NCI-H128 (cell line): ENCODE data around the gene MMP10.
"Not testable (repeated sequence)": the region's sequence is repeated elsewhere in the genome, so short reads cannot be mapped to it uniquely, and the experiment has no call there.

Experiments
- DNase-seq: peaks from one replicate; lab custom pipeline; 2025; ENCODE audit not compliant: unreplicated experiment; lab: John Stamatoyannopoulos, UW

Gene MMP10

GRCh38 chr11:102784380-102784779 lies 4.0 kb upstream of the MMP10 start:
- DNase-seq, result no peak

- no peak for DNase-seq
These were observed 3.3 kb upstream of the MMP10 start for GRCh38 chr11:102783720-102784119.

- no peak for DNase-seq
These were observed 2.6 kb upstream of the MMP10 start for GRCh38 chr11:102783016-102783415.

GRCh38 chr11:102781676-102782075 lies 1.2 kb upstream of the MMP10 start:
- no peak for DNase-seq

DNA sequence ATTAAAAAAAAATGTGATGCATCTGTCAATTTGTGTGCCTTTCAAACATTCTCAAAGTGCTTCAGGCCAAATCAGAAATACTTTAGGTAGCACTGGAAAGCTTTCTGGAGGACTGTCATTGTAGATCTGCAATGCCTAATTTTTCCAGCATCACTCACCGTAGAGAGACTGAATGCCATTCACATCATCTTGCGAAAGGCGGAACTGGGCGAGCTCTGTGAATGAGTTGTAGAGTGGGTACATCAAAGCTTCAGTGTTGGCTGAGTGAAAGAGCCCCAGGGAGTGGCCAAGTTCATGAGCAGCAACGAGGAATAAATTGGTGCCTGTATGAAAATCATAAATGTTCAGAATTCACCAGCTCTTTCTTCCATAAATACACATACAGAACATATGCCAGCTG lies 4.0 kb downstream of the MMP10 start:
- DNase-seq, result no peak

- DNase-seq, result no peak
These were observed 7.0 kb downstream of the MMP10 start for GRCh38 chr11:102773386-102773785.

- no peak for DNase-seq
These were observed 9.1 kb downstream of the MMP10 start for GRCh38 chr11:102771351-102771750.

DNA sequence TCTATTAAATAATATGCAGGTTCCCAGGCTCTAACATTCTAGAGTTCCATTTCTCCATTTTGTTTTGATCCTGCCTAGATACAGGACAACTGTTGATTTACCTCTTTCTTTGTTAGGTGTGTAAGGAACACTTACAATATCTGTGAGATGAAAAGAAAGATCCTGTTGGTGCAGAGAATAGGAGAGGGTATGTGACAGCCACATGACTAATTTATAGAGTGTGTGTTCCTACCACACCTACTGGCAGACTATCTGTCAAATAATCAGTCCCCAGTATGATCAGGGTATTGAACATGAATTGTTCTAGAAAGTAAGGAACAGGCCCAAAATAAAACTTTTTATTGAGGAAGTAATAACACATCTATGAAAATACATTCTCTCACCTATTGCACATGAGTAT lies 10.2 kb downstream of the MMP10 start:
- DNase-seq, result no peak

DNA sequence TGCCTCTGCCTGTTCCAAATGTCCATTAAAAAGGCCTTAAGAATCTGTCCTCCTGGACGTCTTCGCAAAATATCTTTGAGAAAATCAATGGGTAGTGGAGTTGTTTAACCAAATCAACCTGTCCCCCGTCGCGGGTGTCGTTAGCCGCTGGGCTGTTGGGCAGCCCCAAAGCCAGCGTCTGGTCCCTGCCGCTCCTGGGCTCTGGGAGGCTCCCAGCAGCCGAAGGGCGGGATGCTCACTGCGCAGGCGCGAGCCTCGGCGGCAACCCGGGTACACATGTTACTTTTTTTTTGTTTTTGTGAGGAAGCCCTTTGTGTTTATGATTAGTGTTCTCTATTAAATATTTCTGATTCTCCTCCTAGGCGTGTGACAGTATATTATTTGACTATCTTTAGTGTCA lies 12.6 kb downstream of the MMP10 start:
- no peak for DNase-seq

GRCh38 chr11:102763440-102763839 lies 17.0 kb downstream of the MMP10 start:
- DNase-seq, result no peak

- DNase-seq, result no peak
These were observed 18.1 kb downstream of the MMP10 start for GRCh38 chr11:102762361-102762767.

DNA sequence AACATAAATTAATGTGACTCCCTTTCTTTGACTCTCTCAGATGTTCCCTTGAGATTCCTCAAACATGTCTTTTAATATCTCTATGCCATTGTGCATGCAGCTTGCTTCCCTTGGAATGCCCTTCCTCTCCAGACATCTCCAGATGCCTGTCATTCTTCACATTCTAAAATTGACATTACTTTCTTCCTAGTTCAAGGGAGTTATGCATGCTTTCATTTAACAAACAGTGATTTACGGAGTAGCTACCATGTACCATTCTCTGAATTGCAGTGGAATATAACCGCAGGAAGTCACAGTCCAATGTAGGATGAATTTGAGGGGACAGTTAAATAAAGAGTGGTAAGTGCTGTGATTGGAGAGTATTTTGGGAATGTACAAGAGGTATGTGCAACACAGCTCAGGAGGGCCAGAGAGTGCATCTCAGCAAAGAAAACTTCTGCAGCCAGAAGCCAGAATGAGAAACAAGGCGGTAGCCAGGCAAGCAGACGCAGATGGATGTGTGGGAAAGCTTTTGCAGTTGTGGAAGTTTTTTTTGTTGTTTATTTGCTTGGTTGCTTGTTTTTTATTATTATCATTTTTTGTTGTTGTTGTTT lies 18.7 kb downstream of the MMP10 start:
- DNase-seq, result no peak

DNA sequence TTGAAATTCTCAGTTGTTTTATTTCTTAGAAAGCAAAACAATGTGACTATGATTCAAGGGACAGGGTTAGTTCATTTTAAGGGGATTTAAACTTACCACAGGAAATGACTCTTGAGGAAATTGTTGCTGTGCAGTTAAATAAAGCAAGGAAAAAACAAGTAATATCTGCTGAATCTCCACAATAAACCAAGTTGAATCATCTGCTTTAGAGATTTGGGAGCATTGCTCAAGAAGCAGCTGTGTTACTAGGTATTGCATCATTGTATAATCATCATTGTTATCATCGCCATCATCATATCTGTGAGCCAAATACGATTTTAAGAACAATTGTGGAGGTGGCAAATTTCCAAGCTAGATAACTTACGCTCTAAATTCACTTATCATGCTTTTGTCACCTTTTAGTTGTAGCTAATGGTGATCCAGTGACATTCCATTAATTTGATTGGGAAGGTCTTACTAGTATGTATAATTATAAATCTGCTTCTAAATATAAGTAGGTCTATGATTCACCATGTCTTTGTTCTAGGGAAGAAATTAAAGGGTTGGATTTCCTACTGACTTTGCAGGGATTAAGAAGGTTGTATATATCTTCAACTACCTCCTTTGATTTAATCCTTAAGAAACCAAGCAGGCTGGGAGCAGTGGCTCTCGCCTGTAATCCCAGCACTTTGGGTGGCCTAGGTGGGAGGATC lies 19.9 kb downstream of the MMP10 start:
- no peak for DNase-seq

DNA sequence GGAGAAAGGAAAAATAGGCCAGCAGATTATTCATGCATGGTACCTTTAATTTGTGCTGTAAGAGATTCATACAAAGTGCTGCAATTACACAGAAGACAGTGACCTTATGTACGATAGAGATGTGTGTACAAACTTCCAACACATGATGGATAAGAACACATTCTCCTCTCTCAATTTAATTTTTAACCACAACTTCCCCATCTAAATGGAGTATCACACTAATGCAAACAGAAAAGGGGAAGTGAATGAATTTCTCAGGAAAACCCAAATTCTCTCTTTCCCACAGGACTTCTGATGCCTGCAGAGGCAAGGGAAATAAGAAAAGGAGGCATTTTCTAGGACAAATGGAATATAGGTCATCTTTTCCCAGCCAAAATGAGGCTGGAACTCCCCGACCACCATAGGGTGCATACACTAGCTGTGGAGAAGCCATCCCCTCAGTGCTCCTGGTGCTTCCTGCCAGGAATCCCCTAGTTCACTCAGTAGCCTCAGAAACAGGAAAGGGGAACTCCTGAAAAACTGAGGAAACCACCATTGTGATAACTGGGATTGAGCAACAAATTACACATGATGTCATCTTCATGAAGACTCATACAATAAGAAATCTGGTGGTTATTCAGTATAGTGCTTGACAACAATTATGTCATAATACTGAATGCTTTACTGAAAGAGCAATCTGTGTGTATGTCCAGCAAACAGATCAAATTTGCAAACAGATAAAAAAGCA lies 22.4 kb downstream of the MMP10 start:
- no peak for DNase-seq

DNA sequence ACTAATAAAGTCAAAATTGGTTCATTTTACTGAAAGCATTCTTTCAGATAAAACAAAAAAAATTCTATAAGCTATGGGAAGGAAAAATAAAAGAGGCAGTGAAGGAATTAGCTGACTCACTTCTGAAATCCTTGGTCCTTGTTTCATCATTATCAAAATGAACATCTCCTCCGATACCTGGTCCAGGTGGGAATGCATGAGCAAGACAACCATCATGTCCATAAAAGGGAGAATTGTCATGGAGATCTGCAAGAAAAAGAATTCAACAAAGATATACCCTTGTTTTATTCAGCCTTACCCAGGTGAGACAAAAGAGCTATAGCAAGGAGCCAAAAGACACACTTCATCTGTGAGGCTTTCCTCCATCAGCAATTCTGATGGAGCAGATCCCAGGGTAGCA lies 27.2 kb downstream of the MMP10 start:
- no peak for DNase-seq

DNA sequence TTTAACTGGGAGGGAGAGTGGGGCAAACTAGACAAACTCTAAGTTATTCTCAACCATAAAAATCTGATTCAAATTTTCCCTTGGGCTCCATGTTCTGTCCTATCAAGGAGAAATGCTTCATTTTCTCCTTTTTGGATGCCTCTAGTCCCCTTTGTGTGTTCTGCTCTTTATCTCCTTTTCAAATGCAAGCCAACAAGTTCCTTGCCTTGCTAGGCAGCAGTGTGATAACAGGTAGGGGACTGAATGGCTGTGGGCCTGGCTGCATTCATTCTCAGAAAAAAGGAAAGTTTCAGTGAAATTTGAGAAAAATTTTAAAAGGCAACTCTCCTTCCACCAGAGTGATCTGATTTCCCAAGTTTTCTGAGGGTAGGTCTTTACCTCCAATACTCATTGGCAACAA lies 28.8 kb downstream of the MMP10 start:
- no peak for DNase-seq

- no peak for DNase-seq
These were observed 31.2 kb downstream of the MMP10 start for GRCh38 chr11:102749101-102749722.

GRCh38 chr11:102746746-102747578 lies 33.5 kb downstream of the MMP10 start:
- DNase-seq, result not testable (repeated sequence)

DNA sequence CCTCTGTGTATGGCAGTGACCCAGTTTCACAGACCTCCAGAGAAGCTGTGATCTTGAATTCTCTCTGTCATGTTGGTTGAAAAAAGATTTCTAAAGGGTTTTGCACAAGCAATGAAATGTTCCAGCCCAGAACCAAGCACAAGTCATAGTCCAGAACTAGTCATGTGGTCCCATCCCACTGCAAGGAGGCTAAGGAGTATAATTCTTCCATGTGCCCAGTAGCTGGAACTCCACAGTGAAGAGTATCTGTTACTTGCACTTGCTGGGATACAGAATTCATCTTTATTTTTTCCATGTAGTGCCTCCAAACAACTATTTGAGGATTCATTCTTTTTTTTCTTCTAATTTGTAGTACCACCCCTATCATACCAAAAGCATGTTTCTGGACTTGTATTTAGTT lies 45.8 kb downstream of the MMP10 start:
- no peak for DNase-seq

GRCh38 chr11:102733232-102733875 lies 47.1 kb downstream of the MMP10 start:
- peak; percentile 12 for DNase-seq

DNA sequence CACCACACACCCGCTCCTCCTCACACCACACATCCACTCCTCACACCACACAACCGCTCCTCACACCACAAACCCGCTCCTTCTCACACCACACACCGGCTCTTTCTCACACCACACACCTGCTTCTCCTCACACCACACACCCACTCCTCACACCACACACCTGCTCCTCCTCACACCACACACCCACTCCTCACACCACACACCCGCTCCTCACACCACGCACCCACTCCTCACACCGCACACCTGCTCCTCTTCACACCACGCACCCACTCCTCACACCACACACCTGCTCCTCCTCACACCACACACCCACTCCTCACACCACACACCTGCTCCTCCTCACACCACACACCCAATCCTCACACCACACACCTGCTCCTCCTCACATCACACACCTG lies 49.5 kb downstream of the MMP10 start:
- DNase-seq, result not testable (repeated sequence)
